H1 (cell line): ENCODE results near the gene NCAM1. TPM values are rescaled to one million over a fixed set of nuclear protein-coding genes. Genes with fewer than 3 reads are reported as not detected.

Experiments
- HDAC6 ChIP-seq: IDR thresholded peaks from one replicate; pipeline ENCODE4 v1.7.1; 2012; ENCODE audit warnings: low read depth, mild to moderate bottlenecking, inconsistent platforms, low read length, moderate library complexity
- POLR2A ChIP-seq, 2 experiments: IDR thresholded peaks; 1 replicate in 1 of 2; 2 replicates in 1 of 2; pipeline ENCODE4 v1.6.1; 2011; ENCODE audit warnings: low read depth in 2 of 2, low read length in 2 of 2, mild to moderate bottlenecking in 2 of 2; ENCODE audit errors: control extremely low read depth in 1 of 2
- RAD21 ChIP-seq, 2 experiments: IDR thresholded peaks in 1 of 2; conservative IDR thresholded peaks in 1 of 2; 2 replicates each; pipeline ENCODE4 v1.6.1; 2011; ENCODE audit warnings: low read depth in 2 of 2, low read length in 2 of 2, improper control_type of control experiment in 1 of 2, inconsistent platforms in 1 of 2, mild to moderate bottlenecking in 1 of 2, moderate library complexity in 1 of 2
- TEAD4 ChIP-seq: IDR thresholded peaks from 2 replicates; pipeline ENCODE4 v1.6.1; 2012; ENCODE audit warnings: low read depth, low read length, inconsistent platforms, mixed read lengths
- polyA plus RNA-seq, 7 experiments: library from polyadenylated mRNA; depleted of rRNA in 3 of 7; stranded (reverse) in 5 of 7; unstranded in 2 of 7; fragments of >200 nt in 5 of 7; fragments of 200-250 nt in 2 of 7; gene quantifications; 1 replicate in 5 of 7; 2 replicates in 1 of 7; 4 replicates in 1 of 7; pipeline versions ENCODE4 v1.2.1 to v1.2.3, GENCODE V29; 2011 to 2013; ENCODE audit warnings: missing spikeins in 2 of 7, mixed read lengths in 2 of 7
- total RNA-seq: library from RNA; stranded (reverse); fragmentation: NEBNext Ultra II Directional; extraction: Animal tissue kit (Norgen Biotek cat#: 25700); gene quantifications from 2 replicates; pipeline ENCODE4 v1.2.1, GENCODE V29; 2021
- TF ChIP-seq, protein P1 (sequence below), 3 experiments: IDR thresholded peaks; 1 replicate in 2 of 3; 2 replicates in 1 of 3; pipeline versions ENCODE4 v1.5.1 to v1.6.1; 2011; ENCODE audit warnings: low read length in 3 of 3, mild to moderate bottlenecking in 3 of 3, inconsistent platforms in 2 of 3, low read depth in 1 of 3, moderate library complexity in 1 of 3; ENCODE audit not compliant: insufficient read depth in 1 of 3; ENCODE audit errors: control extremely low read depth in 1 of 3
- TF ChIP-seq, protein P2 (sequence below): IDR thresholded peaks from 2 replicates; pipeline ENCODE4 v1.6.1; 2012; ENCODE audit warnings: low read length, inconsistent platforms

The NCAM1 gene
- total and polyA plus RNA-seq, 2 of the 8 experiments (the other 6 are each of a cell fraction or from before 2014, with no cell fraction given), result 3.1 to 4.3 TPM

DNA sequence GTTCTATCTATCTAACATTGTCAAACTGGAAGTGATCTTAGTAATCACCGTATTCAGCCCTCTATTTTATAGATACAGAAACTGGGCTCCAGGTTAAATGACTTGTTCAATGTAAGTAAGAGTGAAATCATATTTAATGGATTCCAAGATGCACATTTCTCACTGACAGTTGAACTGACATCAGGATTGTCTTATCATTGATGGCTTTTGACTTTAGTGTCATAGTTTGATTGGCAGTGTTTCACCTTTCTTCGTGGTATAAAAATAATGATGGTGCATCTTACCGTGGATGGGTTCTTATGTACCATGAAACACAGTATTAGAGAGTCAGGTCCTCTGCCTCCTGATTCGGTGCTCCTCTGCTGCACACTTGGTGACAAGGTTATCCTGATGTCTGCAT lies 123.1 kb downstream of the NCAM1 start (continued):
- TF ChIP-seq, protein P1, sequence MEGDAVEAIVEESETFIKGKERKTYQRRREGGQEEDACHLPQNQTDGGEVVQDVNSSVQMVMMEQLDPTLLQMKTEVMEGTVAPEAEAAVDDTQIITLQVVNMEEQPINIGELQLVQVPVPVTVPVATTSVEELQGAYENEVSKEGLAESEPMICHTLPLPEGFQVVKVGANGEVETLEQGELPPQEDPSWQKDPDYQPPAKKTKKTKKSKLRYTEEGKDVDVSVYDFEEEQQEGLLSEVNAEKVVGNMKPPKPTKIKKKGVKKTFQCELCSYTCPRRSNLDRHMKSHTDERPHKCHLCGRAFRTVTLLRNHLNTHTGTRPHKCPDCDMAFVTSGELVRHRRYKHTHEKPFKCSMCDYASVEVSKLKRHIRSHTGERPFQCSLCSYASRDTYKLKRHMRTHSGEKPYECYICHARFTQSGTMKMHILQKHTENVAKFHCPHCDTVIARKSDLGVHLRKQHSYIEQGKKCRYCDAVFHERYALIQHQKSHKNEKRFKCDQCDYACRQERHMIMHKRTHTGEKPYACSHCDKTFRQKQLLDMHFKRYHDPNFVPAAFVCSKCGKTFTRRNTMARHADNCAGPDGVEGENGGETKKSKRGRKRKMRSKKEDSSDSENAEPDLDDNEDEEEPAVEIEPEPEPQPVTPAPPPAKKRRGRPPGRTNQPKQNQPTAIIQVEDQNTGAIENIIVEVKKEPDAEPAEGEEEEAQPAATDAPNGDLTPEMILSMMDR (IDR thresholded peaks at IDR 0.05; ENCODE audit: control extremely low read depth in 1 of 3, insufficient read depth in 1 of 3, low read depth in 1 of 3, low read length in 3 of 3), result no peak
- no peak for TF ChIP-seq RAD21 (IDR thresholded peaks at IDR 0.05 in 1 of 2, conservative IDR thresholded peaks at IDR 0.05 in 1 of 2; ENCODE audit: low read depth in 2 of 2, low read length in 2 of 2)
- TF ChIP-seq HDAC6, result no peak
- TF ChIP-seq, protein P2, sequence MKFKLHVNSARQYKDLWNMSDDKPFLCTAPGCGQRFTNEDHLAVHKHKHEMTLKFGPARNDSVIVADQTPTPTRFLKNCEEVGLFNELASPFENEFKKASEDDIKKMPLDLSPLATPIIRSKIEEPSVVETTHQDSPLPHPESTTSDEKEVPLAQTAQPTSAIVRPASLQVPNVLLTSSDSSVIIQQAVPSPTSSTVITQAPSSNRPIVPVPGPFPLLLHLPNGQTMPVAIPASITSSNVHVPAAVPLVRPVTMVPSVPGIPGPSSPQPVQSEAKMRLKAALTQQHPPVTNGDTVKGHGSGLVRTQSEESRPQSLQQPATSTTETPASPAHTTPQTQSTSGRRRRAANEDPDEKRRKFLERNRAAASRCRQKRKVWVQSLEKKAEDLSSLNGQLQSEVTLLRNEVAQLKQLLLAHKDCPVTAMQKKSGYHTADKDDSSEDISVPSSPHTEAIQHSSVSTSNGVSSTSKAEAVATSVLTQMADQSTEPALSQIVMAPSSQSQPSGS, result no peak
- no peak for TF ChIP-seq POLR2A (IDR thresholded peaks at IDR 0.05; ENCODE audit: control extremely low read depth in 1 of 2, low read depth in 2 of 2, low read length in 2 of 2)
- TF ChIP-seq TEAD4, result no peak
